DMS153 (cell line): Measurements from ENCODE around the gene CUEDC2.
A peak's percentile ranks its signal among the peaks of the same experiment; 100 is the strongest.

Experiments
- DNase-seq: peaks from one replicate; lab custom pipeline; 2025; lab: John Stamatoyannopoulos, UW

The CUEDC2 gene

DNA sequence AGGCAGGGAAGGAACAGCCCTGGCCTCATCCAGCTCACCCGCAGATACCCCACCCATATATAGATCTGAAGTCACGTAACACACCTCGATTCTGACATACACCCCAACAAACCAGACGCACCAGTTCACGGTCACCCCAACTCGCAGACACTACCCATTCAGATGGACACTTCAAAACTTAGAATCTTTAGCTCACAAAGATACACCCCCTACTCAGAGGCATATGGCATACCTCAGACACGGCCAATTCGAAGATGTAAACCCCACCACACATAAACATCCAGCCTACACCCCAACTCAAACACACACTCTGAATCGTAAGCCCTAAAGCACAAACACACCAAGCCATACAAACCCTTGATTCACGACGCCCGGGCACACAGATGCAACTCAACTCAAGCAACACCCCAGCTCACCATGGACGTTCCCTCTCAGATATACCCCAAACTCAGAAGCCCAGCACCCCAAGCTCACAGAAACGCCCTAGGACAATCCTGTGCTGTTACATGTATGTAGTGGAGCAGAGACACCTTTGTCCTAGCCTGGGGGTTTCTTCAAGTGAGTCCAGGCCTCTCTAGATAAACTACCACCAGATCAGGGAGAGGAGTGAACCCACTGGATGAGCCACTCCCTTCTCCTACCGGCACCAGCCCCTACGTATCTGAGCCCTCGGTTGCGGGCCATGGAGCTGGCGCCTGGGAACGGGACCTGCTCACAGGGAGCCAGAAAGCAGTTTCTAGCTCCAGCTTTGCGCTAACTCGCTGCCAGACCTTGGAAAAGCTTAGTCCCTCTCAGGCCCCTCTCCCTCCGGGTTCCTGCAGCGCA lies 22.6 kb downstream of the CUEDC2 start:
- no peak for DNase-seq

DNA sequence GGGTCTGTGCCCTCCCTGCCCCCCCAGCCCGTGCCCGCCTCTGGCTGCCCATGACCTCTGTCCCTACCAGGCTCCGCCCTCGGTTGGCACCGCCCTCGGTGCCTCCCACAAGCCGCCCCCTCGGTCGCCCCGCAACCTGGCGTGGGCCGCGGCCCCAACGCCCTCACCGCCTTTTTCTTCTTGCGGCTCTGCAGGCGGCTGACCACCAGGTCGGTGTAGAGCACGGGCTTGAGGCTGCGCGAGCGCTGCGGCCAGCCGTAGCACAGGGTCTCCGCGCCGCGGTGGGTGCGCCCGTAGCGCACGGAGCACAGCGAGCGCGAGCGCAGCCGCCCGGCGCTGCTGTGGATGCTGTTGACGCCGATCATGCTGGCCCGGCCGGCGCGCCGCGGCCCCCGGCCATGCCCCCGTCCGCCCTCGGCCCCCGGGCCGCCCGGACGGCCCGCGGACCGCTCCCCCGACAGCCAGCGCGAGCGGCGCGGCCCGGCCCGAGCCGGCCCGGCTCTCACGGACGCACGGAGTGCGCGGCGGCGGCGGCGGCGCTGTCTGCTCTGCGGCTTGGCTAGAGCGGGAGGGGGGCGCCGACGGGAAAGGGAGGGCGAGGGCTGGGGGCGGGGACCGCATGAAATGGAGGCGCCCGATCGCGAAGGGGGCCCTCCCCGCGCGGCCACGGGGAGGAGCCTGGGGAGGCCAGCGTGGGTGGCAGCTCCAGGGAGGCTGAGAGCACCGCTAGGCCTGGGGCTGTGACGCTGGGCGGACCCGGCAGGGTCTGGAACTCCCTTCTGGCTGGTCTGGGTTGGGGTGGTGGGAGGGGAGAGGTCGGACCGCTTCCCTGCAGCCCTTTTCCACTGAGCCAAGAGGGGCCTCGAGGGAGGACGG lies 23.4 kb downstream of the CUEDC2 start:
- DNase-seq: no peak

- no peak for DNase-seq
Observed at GRCh38 chr10:102408131-102408727, 24.1 kb downstream of the CUEDC2 start.

DNA sequence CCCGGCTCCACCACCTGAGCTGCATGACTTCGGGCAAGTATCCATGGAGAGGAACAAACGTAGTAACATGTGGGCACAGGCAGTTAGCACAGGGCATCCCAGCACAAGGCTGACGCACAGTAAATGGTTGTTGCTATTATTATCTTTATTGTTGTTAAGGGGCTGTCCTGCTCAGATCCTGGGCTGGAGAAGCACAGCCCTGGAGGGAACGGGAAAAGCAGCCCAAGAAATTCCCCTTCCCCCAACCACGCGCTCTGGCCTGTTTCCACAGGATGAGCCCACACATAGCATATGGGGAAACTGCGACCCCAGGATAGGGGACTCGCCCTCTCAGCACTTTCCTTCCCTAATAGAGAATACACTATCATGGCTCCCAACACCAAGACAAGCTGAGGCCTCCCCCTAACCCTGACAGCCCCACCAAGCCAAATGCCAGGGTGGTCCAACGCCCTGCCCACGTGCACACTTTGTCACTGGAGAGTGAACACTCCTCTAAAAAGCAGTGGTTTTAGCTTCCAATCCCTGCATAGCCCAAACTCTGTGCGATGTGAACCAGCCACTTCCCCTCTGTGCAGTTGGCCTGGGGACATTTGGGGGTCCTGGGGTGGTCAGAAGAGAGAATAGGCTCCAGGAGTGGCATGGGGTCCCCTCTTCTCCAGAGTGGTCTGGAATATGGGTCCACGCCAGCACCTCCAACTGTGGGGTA lies 24.8 kb downstream of the CUEDC2 start:
- no peak for DNase-seq

DNA sequence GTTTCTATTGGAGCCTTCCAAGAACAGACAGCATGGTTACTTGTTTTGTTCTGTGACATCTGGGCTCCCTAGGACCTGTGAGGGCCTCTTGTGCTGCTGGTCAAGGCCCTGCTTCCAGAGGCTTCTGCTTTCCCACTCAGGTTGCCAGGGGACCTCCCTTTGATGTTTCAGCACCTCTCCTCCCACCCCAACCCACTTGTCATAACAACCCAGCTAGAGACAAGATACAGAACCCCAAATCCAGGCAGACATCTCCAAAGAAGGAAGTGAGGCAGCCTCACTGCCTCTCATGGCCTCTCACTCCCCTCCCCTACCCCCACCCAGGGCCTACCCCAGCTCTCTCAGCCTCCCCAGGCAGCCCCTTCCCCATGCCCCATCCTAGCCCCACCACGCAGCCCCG lies 25.6 kb downstream of the CUEDC2 start:
- no peak for DNase-seq

DNA sequence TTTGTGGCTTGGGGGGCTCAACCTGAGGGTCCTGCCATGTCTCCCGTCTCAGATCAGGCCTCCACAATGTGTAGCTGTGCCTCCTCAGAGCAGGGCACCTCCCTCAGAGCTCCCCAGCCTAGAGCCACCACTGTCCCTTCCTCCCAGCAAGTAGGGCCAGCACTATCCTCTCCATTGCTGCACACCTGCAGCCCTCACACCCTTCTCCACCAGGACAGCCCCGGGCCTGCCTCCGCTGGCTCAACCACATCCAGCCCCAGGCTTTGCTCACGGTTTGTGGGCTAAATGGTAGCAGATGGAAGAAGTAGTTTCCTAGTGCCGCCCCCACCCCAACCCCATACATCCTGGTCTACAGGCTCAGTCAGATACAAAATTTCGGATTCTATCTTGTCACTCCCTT lies 26.7 kb downstream of the CUEDC2 start:
- DNase-seq: no peak

- DNase-seq: no peak
Observed at GRCh38 chr10:102405108-102405571, 27.2 kb downstream of the CUEDC2 start.

GRCh38 chr10:102404361-102405107 lies 27.8 kb downstream of the CUEDC2 start:
- no peak for DNase-seq

GRCh38 chr10:102403115-102403514 lies 29.3 kb downstream of the CUEDC2 start:
- no peak for DNase-seq

DNA sequence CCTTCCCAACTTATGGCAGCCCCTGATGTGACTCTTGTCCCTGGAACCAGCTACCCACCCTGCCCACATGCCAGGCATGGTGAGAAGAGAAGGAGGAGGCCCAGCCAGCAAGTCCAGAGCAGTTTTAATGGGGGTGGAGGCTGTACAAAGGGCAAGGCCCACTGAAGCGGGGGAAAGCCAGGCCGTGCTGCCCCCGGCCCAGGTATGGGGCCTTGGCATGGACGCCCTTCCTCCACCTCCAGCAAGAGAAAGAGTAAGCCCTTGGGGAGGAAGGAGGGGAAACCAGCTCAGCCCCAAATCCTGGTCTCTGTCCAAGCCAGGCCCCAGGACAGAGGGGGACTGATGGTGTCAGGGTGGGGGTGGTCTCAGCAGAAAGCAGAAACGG lies 29.9 kb downstream of the CUEDC2 start:
- DNase-seq: no peak

DNA sequence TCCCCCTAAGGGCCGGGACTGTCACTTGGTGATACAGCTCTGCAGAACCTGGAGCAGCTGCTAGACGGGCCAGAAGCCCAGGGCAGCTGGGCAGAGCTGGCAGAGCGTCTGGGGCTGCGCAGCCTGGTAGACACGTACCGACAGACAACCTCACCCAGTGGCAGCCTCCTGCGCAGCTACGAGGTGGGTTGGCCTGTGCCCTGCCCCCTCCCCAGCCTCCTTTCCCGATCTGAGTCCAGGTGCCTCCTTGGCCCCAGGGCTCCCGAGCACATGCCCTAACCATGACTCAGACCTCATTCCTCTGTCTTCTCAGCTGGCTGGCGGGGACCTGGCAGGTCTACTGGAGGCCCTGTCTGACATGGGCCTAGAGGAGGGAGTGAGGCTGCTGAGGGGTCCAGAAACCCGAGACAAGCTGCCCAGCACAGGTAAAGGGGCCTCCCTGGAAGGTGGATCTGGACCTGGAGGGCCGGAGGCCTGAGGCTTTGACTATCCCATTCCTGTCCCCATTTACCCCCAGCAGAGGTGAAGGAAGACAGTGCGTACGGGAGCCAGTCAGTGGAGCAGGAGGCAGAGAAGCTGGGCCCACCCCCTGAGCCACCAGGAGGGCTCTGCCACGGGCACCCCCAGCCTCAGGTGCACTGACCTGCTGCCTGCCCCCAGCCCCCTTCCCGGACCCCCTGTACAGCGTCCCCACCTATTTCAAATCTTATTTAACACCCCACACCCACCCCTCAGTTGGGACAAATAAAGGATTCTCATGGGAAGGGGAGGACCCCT lies 30.5 kb downstream of the CUEDC2 start:
- no peak for DNase-seq

DNA sequence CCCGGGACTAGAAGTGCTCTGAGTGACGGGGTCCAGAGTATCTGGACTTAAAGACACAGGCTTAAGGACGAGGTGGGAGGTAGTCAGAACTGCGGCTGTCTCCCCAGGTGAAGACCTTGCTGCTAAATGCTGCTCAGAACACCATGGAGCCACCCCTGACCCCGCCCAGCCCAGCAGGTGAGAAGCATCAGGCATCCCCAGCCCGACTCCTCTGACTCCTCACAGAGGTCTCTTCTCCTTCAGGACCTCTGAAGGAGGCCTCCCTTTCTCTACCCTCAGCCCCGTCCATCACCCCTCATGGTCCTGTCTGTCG lies 31.1 kb downstream of the CUEDC2 start:
- no peak for DNase-seq

DNA sequence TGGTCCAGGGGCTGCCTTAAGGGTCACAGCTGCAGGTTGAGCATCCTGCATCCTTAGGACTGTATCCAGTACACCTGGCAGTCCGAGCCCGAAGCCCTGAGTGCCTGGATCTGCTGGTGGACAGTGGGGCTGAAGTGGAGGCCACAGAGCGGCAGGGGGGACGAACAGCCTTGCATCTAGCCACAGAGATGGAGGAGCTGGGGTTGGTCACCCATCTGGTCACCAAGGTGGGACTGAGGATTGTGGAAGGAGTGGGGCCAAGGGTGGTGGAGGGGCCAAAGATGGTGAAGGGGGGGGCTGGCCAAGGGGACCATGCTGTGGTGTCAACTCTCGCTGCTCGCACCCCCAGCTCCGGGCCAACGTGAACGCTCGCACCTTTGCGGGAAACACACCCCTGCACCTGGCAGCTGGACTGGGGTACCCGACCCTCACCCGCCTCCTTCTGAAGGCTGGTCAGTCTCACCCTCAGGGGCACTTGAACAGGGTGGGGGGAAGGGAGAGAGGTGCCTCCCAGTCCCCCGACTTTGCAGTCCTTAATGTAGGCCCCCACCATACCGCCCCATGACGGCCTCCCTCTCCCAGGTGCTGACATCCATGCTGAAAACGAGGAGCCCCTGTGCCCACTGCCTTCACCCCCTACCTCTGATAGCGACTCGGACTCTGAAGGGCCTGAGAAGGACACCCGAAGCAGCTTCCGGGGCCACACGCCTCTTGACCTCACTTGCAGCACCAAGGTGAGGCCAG lies 31.6 kb downstream of the CUEDC2 start:
- DNase-seq: no peak

DNA sequence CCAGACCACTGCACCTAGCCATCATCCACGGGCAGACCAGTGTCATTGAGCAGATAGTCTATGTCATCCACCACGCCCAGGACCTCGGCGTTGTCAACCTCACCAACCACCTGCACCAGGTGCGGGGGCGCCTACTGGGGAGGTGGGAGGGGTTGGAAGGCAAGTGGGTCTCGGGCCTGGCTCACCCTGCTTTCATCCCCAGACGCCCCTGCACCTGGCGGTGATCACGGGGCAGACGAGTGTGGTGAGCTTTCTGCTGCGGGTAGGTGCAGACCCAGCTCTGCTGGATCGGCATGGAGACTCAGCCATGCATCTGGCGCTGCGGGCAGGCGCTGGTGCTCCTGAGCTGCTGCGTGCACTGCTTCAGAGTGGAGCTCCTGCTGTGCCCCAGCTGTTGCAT lies 32.3 kb downstream of the CUEDC2 start:
- no peak for DNase-seq

DNA sequence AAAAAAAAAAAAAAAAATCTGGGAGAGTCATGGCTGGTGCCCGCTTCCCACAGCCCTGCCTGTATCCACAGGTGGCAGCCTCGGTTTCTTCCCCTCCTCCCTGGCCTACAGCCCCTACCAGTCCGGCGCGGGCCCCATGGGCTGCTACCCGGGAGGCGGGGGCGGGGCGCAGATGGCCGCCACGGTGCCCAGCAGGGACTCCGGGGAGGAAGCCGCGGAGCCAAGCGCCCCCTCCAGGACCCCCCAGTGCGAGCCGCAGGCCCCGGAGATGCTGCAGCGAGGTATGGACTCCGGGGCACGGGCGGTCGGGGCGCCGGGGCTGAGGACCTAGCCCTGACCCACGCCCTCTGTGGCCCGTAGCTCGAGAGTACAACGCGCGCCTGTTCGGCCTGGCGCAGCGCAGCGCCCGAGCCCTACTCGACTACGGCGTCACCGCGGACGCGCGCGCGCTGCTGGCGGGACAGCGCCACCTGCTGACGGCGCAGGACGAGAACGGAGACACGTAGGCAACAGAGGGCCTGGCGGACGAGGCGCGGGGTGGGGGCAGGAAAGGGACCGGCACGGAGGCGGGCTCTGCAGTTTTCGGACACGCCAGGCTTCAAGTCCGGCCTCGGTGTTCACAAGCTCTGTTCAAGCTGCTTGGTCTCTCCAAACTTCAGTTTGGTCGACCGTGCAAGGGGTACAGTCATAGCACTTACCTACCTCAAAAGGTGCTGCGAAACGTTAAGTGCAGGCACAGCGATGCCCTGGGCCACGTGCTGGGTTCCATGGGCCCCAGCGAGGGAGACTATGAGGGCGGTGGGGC lies 33.0 kb downstream of the CUEDC2 start:
- DNase-seq: peak; percentile 67

GRCh38 chr10:102398172-102399020 lies 34.0 kb downstream of the CUEDC2 start:
- no peak for DNase-seq

GRCh38 chr10:102397222-102398171 lies 34.9 kb downstream of the CUEDC2 start:
- DNase-seq: no peak
